Right lobe of liver (tissue), 4 donors: ENCODE results near the gene NPR3.

Source experiments
- POLR2A ChIP-seq: fragments of 450-650 bp; IDR thresholded peaks from one replicate; pipeline ENCODE4 v1.6.1; 2017; ENCODE audit warnings: antibody characterized with exemption, mild to moderate bottlenecking
- TF ChIP-seq, protein P1 (sequence below), 4 donors: fragments of 200-600 bp in 3 of 4; fragments of 450-650 bp in 1 of 4; IDR thresholded peaks; one replicate each; pipeline versions ENCODE4 v1.5.1 to v1.8.0; 2016 to 2022; ENCODE audit warnings: antibody characterized with exemption in 4 of 4, mild to moderate bottlenecking in 2 of 4
- donor health status: DM: no; HTN: no; CAD: no.
- donor health status: DM: no; HTN: no; CAD: no.
- donor health status: DM: no; HTN: yes; CAD: no.

- TF ChIP-seq, protein P1, sequence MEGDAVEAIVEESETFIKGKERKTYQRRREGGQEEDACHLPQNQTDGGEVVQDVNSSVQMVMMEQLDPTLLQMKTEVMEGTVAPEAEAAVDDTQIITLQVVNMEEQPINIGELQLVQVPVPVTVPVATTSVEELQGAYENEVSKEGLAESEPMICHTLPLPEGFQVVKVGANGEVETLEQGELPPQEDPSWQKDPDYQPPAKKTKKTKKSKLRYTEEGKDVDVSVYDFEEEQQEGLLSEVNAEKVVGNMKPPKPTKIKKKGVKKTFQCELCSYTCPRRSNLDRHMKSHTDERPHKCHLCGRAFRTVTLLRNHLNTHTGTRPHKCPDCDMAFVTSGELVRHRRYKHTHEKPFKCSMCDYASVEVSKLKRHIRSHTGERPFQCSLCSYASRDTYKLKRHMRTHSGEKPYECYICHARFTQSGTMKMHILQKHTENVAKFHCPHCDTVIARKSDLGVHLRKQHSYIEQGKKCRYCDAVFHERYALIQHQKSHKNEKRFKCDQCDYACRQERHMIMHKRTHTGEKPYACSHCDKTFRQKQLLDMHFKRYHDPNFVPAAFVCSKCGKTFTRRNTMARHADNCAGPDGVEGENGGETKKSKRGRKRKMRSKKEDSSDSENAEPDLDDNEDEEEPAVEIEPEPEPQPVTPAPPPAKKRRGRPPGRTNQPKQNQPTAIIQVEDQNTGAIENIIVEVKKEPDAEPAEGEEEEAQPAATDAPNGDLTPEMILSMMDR (IDR thresholded peaks at IDR 0.05): no peak
- no peak for TF ChIP-seq POLR2A
Observed at GRCh38 chr5:32790411-32790951, 79.4 kb downstream of the NPR3 start.
